GM21717 (cell line): Measurements from ENCODE around the gene LARGE1.

Experiments used
- ATAC-seq: cut with Tn5 transposase; IDR thresholded peaks from one replicate; pipeline ENCODE4 v1.9.1; 2021; ENCODE audit warnings: mild to moderate bottlenecking, moderate library complexity; ENCODE audit not compliant: unreplicated experiment

The LARGE1 gene

DNA sequence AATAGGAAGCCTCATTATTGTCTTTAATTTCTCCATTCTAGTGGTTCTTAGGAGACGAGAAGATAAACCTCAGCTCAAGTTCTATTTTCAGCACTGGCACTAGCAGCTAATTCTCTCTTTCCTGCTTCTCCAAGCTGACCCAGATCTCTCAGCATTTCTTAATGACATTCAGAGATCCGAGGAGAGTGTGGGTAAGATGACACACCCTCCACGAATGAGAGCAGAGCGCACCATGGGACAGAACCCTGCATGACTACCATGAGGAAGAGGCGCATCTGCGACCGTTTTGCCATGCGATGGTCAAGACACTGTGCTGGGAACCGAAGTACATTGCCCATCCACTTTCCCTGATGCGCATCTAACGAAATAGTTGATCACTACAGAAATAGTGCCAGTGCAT lies 241.8 kb downstream of the LARGE1 start:
- ATAC-seq, result no peak

DNA sequence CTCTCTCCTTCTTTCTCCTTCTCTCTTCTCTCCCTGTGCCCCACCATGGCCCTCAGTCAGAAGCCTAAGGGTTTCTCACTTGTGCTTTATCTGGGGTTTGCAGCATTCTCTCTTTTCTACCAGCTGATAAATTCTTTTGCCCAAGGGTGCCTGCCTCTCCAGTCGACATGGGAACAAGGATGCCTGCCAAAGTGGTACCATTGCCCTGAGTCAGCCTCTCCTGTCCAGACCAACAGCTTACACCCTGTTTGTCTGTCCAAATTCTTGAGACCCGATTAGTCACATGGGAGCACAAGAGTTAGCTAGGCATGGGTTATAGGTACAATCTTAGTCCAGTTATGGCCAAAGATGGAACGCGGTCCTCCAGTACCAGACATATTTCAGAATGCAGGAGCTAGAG lies 242.7 kb downstream of the LARGE1 start:
- ATAC-seq, result no peak

DNA sequence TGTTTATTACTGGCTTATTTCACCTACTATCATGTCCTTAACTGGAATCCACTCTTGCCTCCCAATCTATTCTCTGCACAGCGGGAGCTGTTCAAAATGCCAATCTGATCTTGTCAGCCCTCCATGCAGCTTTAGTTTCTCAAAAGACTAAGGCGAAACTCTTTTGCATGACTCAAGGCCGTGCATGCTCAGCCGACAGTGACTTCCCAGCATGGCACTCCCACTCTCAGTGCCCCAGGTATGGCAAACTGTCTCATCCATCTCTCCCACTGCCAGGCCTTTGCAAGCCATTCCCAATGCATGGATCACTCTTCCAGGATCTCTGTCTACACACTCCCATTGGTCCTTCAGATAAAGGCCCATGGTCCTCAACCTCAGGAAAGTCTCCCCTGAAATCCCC lies 245.9 kb downstream of the LARGE1 start:
- no peak for ATAC-seq

DNA sequence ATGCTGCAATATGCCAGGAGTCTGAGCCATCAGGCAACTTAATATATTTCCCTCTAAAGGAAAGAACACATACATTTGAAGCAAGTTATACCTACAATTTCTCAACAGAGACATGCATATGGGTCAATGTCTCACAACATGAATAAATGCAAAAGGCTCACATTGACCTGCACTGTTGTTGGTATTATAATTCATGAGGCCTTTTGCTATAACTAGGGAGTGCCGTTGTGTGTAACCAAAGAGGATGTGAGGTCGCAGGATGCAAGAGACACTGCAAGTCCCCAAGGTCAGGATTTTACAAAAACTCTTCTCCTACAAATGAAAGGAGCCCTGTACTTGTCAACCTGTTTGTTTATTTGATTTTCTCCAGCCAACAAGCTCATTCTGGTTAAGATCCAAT lies 250.5 kb downstream of the LARGE1 start:
- no peak for ATAC-seq

DNA sequence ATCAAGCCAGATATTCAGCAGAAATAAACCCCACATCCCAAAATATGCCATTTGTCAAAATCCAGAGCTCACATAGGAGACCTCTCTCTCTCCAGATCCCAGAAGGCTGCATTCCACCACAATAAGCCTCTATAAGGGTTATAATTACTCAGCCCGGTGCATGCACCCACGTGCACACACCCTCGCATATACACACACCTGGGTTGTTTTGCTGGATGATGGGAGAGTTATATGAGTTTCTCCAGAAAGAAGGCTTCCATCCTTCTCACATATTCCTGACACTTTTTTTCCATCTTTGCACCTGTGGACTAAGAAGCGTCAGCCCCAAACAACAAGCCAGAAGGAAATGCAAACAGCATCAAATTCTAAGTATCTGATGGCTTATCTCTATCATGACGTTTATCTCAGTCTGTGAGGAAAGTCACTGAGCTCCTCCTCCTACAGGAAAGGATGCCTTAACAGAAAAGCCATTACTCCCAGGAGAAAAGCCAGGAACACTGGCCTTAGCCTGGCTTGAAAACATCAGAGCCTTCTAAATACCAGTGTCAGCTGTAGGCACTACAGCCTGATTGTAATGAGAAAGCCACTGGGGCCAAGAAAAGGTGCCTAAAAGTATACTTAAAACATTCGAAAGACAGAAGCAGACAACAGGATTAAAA lies 253.2 kb downstream of the LARGE1 start:
- no peak for ATAC-seq

DNA sequence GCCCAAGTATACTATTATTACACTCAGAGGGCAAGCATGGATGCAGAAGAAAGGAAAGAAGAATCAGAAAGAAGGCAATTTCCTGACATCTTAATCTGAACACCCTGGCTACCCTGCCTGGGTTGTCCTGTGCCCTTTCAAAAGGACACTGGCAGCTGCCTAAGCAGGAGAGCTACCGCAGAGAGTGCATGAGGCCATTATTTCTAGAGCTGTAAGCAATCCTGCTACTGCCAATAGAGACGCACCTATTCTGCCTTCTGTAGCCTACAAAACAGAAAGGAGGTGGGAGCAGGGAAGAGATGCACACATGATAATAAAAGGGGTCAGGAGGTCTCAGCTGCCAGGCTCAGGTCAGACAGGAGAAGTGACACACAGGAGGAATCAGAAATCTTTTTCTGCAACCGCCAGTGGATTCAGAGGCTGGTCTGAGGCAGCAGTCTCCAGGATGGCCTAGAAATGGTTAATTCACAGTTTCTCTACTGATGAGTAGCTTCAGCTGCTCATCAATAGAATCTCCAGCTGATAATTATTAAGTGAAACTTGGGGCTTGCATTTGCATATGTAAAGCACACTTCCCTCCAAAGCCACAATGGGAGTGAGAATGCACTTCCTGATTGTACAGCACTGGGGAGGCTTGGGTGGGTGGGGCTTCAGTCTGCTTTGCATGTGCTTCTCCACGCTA lies 253.9 kb downstream of the LARGE1 start:
- ATAC-seq, result no peak

DNA sequence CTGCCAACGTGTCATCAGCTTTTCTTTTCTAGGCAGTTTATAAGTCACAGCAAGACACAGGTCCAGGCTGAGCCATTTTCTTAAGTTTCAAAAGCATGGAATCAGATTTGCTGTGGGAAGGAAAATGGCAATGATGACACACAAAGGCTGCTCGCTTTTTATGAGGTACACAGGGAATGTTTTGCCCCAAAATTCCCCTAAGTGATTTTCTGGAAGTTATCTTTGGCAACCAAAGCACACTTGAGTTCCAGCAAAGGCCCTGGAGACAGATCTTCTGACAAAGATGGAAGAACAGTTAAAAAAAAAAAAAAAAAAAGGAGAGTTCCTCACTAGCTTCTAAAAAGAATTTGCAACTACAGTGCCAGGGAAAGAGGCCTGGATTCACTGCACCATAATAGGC lies 260.8 kb downstream of the LARGE1 start:
- ATAC-seq, result no peak

DNA sequence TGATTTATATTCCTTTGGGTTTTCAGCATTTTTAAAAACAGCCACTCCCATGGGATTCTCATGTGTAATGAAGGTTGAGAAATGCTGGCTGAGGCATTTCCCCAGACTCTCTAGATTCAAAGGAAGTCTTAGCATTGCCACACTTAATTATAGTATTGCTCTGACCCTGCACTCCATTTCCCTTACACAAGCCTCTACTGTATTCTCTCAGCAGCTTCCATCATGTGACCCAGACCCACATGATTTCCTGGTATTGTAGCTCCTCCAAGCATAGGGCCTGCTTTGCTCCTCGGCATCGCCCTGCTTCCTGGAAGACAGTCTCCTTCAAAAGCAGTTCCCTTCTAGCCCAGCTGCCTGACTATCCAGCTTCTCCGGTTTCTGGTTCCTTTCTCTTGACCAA lies 261.5 kb downstream of the LARGE1 start:
- ATAC-seq, result no peak

DNA sequence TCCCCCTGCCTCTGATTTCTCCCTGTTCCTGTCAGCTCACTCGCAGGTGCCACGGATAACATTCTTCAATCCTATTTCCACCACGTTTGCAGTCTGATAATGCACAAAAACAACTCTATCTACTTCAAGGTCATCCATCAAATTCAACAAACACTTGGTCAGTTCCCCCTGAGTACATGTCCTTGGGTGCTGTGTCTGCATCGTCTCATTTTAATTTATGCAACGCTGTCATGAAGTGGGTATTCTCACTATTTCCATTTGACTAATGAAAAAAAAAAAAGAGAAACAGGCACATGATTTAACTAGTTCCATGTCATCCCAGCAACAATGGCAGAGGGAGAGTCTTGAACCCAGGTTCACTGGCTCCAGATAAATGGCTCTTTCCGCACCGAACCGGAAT lies 262.6 kb downstream of the LARGE1 start:
- ATAC-seq, result no peak

DNA sequence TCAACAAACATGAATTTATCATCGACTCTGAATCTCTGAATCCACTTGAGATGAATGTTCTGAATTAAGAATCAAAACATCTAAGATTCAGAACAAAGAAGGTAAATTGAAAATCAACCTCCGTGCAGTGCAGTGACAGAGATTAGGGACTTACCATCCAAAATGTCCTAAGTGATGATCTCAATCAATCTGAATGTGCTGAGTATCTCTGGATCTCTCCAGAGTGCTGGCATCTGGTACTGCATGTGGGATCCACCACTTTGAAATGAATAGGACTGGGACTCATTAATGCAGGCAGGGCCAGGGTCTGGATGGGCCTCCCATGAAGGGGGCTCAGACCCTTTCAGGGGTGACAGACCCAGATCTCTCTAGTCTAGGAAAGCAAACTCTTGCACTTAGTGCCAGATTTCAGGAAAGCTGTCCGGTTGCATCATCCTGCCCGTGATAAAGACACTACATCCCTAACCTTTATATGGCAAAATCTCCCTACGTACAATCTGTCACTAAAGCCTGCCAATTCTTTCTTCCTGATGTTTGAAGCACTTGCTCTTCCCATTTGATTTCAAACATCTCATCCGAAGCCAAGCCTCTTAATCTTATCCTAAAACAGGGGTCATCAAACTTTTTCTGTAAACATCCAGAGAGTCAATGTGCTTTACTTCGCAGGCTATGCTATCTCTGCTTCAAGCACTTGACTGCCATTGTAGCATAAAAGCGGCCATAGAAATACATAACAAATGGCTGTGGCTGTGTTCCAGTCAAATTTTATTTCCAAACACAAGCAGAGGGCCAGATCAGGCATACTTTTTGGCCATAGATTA lies 263.3 kb downstream of the LARGE1 start:
- ATAC-seq, result no peak

DNA sequence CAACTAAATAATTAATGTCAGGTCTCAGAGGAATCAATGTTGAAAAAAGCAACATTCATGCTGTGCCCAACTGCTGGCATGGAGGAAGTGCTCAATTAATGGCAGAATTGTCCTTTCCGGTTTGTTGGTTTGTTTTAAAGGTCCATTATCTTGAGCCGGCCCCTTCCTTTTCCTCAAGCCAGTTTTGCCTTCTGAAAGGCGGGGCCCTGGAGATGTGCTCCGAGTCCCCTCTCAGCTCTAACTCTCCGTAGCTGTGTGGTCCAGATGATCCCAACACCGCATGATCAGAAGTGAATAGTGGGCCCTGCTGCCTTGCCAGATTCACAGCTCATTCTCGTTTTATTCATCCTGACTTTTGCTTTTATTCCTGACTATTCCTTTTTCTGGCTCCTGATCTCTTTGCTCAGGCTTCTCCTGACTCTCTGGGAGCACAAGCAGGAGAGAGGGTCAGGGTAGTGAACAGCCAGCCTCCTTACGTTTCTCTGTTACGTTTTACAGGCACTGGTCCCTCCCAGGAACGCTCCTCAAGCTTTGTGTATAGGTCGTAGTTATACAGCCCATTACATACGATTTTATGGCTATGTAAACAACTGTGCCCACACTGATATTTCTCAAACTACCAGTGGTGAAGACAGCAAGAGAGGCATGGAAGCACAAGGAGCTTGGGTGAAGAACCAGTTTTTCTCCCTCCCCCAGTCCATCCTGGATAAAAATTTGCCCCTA lies 265.9 kb downstream of the LARGE1 start:
- no peak for ATAC-seq

DNA sequence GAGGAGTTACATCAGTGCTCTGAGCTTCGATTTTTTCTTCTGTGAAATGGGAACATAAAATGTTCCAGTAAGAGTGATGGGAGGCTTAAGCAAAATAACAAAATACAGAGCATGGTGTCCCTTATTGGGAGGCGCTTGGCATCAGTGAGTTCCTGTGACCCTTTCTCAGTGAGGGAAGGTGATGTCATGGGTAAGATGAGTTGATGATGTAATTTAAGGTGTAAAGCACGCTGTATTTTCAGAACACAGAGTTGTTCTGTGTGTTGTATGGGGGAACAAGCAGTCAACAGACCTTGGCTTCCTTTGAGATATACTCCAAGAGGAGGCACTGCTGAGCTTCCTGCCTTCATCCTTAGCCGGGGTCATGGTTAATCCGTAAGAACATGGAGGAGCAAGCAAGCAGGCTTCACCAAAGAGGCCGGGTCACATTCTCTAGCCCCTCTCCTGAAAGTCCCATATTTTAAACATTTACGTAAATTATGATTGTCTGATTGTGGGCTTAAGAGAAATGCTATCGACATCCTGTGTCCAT lies 266.7 kb downstream of the LARGE1 start:
- ATAC-seq, result no peak

DNA sequence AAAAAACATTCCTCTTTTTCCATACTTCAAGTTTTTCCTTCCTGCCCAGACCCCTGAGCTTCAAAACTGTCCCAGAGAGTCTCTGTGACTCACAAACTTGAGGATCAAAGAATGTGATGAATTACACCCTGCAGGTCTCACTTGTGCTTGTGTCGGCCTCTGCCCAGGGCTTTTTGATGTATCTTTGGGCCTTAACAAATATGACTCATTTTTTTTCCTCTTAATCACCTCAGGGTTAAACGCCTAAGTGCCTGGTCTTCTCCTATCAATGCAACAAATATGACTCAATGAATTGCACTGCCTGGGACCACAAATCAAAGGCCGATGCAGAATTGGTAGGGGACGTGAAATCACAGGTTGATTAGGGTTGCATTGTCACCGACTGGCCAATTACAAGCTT lies 267.7 kb downstream of the LARGE1 start:
- ATAC-seq, result no peak

DNA sequence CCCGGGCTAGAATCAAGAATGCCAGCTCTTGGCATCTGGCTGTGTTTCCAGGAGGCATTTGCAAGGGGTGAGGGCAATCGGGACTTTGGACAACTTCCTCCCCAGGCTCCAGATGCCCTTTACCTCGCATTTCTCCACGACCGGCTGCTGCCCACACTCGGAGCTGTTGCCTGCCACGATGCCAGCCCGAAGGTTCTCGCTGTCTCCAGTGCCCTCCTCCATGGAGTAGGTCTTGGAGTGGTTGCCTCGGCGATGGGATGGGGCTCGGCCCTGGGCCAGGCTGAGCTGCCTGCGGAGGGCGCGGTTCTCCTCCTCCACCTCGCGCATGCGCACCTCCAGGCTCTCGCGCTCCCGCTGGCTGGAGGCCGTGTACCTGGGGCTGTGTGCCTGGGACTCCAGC lies 270.0 kb downstream of the LARGE1 start:
- no peak for ATAC-seq

DNA sequence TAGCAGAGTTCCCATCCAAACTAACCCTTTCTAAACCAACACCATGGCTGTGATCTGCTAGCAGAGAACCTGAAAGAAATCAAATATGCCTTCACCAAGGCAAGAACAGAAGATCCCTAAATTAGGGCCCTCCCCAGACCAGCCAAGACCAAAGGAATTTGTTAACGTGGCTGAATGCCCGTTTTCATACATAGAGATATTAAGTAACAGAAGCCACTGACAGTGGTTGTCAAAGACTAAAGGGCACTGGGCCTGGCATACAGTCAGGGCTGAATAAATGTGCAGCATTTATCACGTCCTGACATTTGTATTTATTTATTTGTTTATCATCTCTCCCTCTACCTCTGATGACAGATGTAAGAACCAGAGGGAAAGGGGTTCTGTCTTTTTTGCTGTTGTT lies 271.8 kb downstream of the LARGE1 start:
- ATAC-seq, result no peak

DNA sequence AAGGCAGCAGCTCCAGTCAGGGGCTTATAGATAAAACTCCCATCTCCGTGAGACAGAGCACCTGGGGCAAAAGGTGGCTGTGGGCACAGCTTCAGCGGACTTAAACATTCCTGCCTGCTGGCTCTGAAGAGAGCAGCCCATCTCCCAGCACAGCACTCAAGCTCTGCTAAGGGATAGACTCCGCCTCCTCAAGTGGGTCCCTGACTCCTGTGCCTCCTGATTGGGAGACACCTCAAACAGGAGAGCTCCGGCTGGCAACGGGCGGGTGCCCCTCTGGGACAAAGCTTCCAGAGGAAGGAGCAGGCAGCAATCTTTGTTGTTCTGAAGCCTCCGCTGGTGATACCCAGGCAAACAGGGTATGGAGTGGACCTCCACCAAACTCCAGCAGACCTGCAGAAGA lies 279.4 kb downstream of the LARGE1 start:
- no peak for ATAC-seq

DNA sequence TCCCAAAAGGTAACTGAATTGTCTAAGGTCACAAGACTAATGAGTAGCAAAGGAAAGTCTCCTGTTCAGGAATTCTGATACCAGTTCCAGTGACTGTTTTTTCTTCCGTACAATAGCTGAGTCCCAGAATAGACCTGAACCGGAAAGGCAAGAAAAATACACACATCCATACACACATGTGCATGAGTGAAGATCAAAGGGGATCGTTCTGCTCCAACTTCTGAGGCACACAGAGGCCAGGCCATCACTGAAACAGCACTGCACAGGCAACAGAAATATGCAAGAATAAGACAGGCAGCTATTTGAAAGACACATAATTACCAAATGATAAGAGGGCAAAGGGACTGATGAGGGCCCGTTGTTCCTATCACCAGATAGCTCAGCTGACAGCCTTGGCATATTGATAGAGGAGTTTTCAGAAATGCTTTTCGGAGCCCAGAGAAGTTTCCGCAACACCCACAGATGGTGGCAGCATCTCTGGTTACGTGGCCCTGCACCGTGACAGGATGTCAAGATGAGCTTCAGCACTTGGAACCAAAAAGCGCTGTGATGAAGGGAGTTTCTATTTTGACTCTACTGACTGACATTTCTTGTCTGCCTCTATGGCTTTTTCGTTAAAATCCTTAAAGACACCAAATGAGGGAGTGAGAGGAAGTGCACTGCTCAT lies 280.6 kb downstream of the LARGE1 start:
- ATAC-seq, result no peak

DNA sequence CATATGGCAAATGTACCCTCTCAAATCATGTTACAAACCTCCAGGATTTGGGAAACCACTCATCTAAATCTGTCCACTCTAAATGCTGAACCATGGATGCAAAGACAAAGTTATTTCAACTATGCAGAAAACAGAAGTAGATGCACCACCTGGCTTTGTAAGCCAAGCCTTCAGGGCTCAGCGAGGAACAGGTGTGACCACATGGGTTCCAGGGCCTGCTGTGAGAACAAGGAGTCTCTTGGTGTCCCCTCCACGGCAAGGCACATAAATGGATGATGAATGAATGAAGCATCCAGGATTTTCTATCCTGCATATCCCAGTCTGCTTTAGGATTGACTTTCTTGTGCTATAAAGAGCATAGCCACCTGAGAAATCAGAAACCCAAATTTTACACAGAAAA lies 284.5 kb downstream of the LARGE1 start:
- no peak for ATAC-seq

DNA sequence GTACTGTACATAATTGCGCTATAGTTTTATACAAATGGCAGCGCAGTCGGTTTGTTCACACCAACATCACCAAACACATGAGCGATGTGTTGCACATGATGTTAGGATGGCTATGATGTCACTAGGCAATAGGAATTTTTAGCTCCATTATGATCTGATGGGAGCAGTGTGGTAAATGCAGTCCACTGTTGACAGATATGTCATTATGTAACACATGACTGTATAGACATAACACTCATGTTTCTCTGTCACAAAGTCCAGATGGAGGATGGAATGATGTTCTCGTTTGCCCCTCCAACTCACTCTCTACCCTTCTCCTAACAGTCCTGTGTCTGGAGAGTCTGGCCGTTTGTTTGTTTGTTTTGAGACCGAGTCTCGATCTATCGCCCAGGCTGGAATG lies 288.5 kb downstream of the LARGE1 start:
- no peak for ATAC-seq

DNA sequence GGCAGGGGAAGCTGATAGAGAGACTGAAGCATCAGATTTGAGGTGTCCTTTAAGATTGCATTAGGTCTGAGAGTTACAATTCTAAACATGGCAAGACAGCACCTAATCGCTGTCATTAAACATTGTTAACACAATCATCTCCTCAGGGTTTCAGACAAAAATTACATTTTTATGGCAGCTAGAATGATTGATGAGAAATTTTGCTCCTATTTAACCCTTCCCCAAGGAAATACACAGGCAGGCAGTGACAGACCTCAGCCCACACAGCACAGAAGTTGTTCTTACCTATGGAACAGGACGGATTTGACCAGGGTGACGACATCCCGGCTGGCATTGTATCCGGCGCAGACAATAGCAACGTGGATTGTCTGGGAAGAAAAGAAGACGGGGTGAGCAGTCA lies 294.3 kb downstream of the LARGE1 start:
- no peak for ATAC-seq

DNA sequence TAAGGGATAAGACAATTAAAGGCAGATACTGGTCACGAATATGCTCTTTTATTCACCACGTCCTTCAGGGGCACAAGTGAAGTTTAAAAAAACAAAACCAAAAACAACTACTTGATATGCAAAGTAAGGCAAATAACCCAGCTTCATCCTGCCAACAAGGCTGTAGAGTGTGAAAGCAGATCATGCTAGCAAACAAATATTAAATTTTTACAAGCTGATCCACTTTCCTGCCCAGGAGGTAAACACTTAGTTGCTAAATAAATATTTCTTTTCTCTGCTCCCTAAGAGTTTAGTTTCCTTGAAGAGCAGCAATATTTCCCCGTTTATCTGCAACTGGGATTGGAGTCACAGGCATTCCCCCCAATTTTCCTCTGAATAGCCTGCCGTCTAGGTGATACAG lies 300.2 kb downstream of the LARGE1 start:
- ATAC-seq, result no peak
